Coronary artery (tissue), 2 donors: ENCODE results near the gene MRPL20.

ENCODE experiments used
- DNase-seq: peaks from one replicate; pipeline ENCODE4 v3.0.0-alpha.2; 2017; ENCODE audit warnings: low spot score
- H3K27ac ChIP-seq, 2 donors: fragments of 200-600 bp; sonication (generic); one replicate each; pipeline ENCODE4 v1.5.1; 2016 to 2019
- H3K4me3 ChIP-seq: fragments of 200-600 bp; sonication (generic); 2 replicates; pipeline ENCODE4 v1.5.1; 2016; ENCODE audit warnings: mild to moderate bottlenecking, moderate library complexity
- CTCF ChIP-seq: fragments of 200-600 bp; sonication (generic); IDR thresholded peaks from one replicate; pipeline ENCODE4 v1.5.1; 2019; ENCODE audit warnings: antibody characterized with exemption

Gene MRPL20

DNA sequence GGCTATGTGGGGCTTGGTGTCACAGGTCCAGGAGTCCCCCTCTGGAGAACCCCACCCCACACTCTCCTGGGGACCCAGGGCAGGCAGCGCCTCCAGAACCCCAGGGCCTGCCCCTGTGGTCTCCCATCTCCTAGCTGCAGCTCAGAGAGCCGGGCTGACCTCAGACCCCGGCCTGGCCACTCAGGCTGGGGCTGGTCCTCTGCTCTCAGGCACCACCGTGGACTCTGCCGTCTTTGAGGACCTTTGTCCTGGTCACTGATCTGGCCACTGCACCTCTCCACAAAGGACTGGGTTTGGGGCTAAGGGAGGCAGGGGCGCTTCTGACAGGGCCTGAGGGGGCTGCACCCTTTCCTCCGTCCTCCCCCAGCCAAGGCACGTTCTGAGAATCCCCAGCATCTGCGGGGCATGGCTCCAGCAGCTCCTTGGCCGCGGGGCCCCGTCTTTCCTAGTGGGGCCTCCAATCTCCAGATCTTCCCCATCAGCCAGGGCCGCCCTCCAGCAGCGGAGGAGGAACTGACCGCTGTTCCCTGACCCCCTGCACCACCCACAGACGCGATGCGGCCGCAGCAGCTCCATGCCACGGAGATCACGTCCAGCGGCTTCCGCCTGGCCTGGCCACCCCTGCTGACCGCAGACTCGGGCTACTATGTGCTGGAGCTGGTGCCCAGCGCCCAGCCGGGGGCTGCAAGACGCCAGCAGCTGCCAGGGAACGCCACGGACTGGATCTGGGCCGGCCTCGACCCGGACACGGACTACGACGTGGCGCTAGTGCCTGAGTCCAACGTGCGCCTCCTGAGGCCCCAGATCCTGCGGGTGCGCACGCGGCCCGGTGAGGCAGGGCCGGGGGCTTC is 31.7 kb upstream of the MRPL20 start:
- H3K27ac ChIP-seq = no peak overlapping the region
- TF ChIP-seq CTCF = no peak
- no peak overlapping the region for H3K4me3 ChIP-seq
- no peak for DNase-seq

GRCh38 chr1:1437904-1438376 is 30.8 kb upstream of the MRPL20 start:
- Histone ChIP-seq H3K27ac (no peak overlapping the region), H3K4me3 (no peak overlapping the region)
- no peak for DNase-seq
- no peak for TF ChIP-seq CTCF

- Histone ChIP-seq H3K27ac (no peak overlapping the region), H3K4me3 (peak overlapping the region; percentile 72)
- DNase-seq = no peak
- TF ChIP-seq CTCF = no peak
Observed at GRCh38 chr1:1437033-1437903, 30.2 kb upstream of the MRPL20 start.

DNA sequence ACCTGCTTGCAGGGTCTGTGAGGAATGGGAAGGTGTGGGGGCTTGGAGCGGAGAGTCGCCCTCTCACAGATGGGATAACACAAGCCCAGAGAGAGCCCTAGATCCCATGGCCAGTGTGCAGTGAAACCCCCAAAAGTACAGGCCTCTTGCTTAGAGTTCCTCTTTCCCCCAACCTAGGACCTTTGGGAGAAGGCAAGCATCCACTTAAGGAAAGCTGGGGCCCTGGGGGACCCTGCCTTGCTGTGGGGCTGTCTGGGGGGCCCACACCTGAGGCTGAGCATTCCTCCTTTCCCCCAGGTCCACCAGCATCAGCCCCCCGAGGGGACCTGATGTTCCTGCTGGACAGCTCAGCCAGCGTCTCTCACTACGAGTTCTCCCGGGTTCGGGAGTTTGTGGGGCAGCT is 29.5 kb upstream of the MRPL20 start:
- DNase-seq = no peak
- H3K4me3 ChIP-seq = peak overlapping the region; percentile 72
- H3K27ac ChIP-seq = no peak overlapping the region
- TF ChIP-seq CTCF = no peak

DNA sequence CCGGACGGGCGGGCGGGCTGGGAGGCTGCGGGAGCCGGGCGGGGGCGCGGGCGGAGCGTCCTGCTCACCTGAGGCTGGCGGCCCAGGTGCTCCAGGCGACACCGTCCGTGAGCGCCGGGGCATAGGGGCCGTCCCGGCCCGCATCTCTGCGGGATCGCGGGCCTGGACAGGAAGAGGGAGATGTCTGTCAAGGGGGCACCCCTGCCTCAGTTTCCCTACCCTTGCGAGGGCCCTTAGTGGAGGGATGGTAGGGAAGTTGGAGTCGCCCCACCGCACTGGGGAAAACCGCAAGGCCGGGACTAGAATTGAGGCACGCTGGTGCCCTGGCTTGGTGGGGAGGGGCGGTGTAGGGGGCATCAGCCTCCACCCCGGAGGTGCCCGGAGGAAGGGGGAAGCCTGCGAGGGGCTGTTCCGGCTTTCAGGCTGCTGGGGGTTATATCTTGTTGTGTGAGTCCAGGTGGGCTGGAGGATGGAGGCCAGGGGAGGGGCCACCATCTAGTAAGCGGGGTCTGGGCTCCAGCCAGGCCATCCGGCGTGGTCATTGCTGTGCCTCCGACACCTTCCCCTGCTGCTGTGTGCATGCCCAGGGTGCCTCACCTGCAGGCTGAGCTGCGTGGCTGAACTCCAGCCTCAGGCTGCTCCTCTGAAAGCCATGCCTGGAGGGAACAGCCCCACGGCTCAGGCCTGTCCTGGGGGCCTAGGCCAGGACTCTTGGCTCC is 29.0 kb upstream of the MRPL20 start:
- no peak for DNase-seq
- peak overlapping the region; percentile 72 for H3K4me3 ChIP-seq
- TF ChIP-seq CTCF = no peak
- H3K27ac ChIP-seq = peak overlapping the region in 1 of 2 donors; percentile 88

- no peak for DNase-seq
- Histone ChIP-seq H3K27ac (peak within 1 kb of the TSS; percentile 38 to 88), H3K4me3 (peak within 1 kb of the TSS; percentile 72)
- TF ChIP-seq CTCF = no peak
Observed at GRCh38 chr1:1435106-1435903, 28.2 kb upstream of the MRPL20 start, which contains the start of gene VWA1. TSS of gene VWA1 (plus strand) at chr1:1435690. CDS start at chr1:1435749, 59 bp downstream.
